Memory B cell (primary cell): Measurements from ENCODE around the gene CSN1S1.
"Not testable (repeated sequence)": the region's sequence is repeated elsewhere in the genome, so short reads cannot be mapped to it uniquely, and the experiment has no call there.

Experiments
- ATAC-seq: fragments of 150-1000 bp; cut with Tn5 transposase; 2 replicates; pipeline ENCODE4 v1.10.0; 2021; ENCODE audit warnings: low read depth, mild to moderate bottlenecking, moderate library complexity
- DNase-seq, 2 donors: peaks; one replicate each; pipeline ENCODE4 v3.0.0; 2022; ENCODE audit warnings: low spot score in 2 of 2
- H3K27ac Mint-ChIP-seq: one replicate; pipeline ENCODE4 v1.8.0; 2022; ENCODE audit warnings: mild to moderate bottlenecking, moderate library complexity, mixed read lengths
- H3K27me3 Mint-ChIP-seq: one replicate; pipeline ENCODE4 v1.8.0; 2022; ENCODE audit warnings: mixed read lengths
- H3K36me3 Mint-ChIP-seq: one replicate; pipeline ENCODE4 v1.8.0; 2022; ENCODE audit warnings: mild to moderate bottlenecking, mixed read lengths
- H3K4me1 Mint-ChIP-seq: one replicate; pipeline ENCODE4 v1.8.0; 2022; ENCODE audit warnings: mixed read lengths
- H3K4me3 Mint-ChIP-seq: one replicate; pipeline ENCODE4 v1.8.0; 2022; ENCODE audit warnings: mild to moderate bottlenecking, moderate library complexity, mixed read lengths
- H3K9me3 Mint-ChIP-seq: one replicate; pipeline ENCODE4 v1.8.0; 2022; ENCODE audit warnings: mixed read lengths

CSN1S1 gene

GRCh38 chr4:69930768-69931167, at the start of gene CSN1S1:
Gene CSN1S1 (plus strand): TSS chr4:69931068. CDS start chr4:69932556, 1,488 bp downstream.
- no peaks in the 10 kb centered on the region for H3K36me3 Mint-ChIP-seq
- no peaks in the 10 kb centered on the region for H3K27me3 Mint-ChIP-seq
- no peaks in the 10 kb centered on the region for H3K4me1 Mint-ChIP-seq
- H3K27ac Mint-ChIP-seq, result no peak within 1 kb of the TSS
- no peaks in the 10 kb centered on the region for H3K9me3 Mint-ChIP-seq
- H3K4me3 Mint-ChIP-seq, result no peak within 1 kb of the TSS
- DNase-seq (no peak), ATAC-seq (no peak)

- H3K27me3 Mint-ChIP-seq, result no peaks in the 10 kb centered on the region
- no peaks in the 10 kb centered on the region for H3K36me3 Mint-ChIP-seq
- no peak for DNase-seq
- peaks cover 1% of the 10 kb centered on the region for H3K9me3 Mint-ChIP-seq
- no peaks in the 10 kb centered on the region for H3K4me1 Mint-ChIP-seq
- ATAC-seq, result no peak
- no peak overlapping the region for H3K4me3 Mint-ChIP-seq
- no peak overlapping the region for H3K27ac Mint-ChIP-seq
These were observed 49.6 kb upstream of the CSN1S1 start for GRCh38 chr4:69881173-69881773.

- no peaks in the 10 kb centered on the region for H3K4me1 Mint-ChIP-seq
- ATAC-seq (no peak), DNase-seq (no peak)
- no peak overlapping the region for H3K27ac Mint-ChIP-seq
- H3K4me3 Mint-ChIP-seq, result no peak overlapping the region
- no peaks in the 10 kb centered on the region for H3K27me3 Mint-ChIP-seq
- H3K36me3 Mint-ChIP-seq, result no peaks in the 10 kb centered on the region
- peaks cover 1% of the 10 kb centered on the region for H3K9me3 Mint-ChIP-seq
These were observed 48.7 kb upstream of the CSN1S1 start for GRCh38 chr4:69882150-69882549.

GRCh38 chr4:69888336-69888735, 42.5 kb upstream of the CSN1S1 start:
- no peak overlapping the region for H3K4me3 Mint-ChIP-seq
- H3K27me3 Mint-ChIP-seq, result no peaks in the 10 kb centered on the region
- no peaks in the 10 kb centered on the region for H3K4me1 Mint-ChIP-seq
- peaks cover 1% of the 10 kb centered on the region for H3K9me3 Mint-ChIP-seq
- H3K27ac Mint-ChIP-seq, result no peak overlapping the region
- ATAC-seq (no peak), DNase-seq (no peak)
- H3K36me3 Mint-ChIP-seq, result no peaks in the 10 kb centered on the region

GRCh38 chr4:69894186-69894585, 36.7 kb upstream of the CSN1S1 start:
- H3K9me3 Mint-ChIP-seq, result no peaks in the 10 kb centered on the region

GRCh38 chr4:69894721-69895120, 36.1 kb upstream of the CSN1S1 start:
- Mint-ChIP-seq H3K4me3 (no peak overlapping the region), H3K27ac (no peak overlapping the region), H3K36me3 (no peaks in the 10 kb centered on the region), H3K4me1 (no peaks in the 10 kb centered on the region), H3K27me3 (no peaks in the 10 kb centered on the region), H3K9me3 (no peaks in the 10 kb centered on the region)
- ATAC-seq (no peak), DNase-seq (no peak)

More at GRCh38 chr4:69894186-69894585, 36.7 kb upstream of the CSN1S1 start:
- ATAC-seq (no peak), DNase-seq (no peak)
- Mint-ChIP-seq H3K4me3 (no peak overlapping the region), H3K36me3 (no peaks in the 10 kb centered on the region), H3K27ac (no peak overlapping the region), H3K27me3 (no peaks in the 10 kb centered on the region), H3K4me1 (no peaks in the 10 kb centered on the region)

- Mint-ChIP-seq H3K27me3 (no peaks in the 10 kb centered on the region), H3K27ac (no peak overlapping the region), H3K4me1 (no peaks in the 10 kb centered on the region), H3K36me3 (no peaks in the 10 kb centered on the region), H3K9me3 (no peaks in the 10 kb centered on the region), H3K4me3 (no peak overlapping the region)
- ATAC-seq (no peak), DNase-seq (no peak)
These were observed 34.2 kb upstream of the CSN1S1 start for GRCh38 chr4:69896530-69897116.

- H3K9me3 Mint-ChIP-seq, result no peaks in the 10 kb centered on the region
- no peaks in the 10 kb centered on the region for H3K27me3 Mint-ChIP-seq
- H3K27ac Mint-ChIP-seq, result no peak overlapping the region
- no peak overlapping the region for H3K4me3 Mint-ChIP-seq
- H3K4me1 Mint-ChIP-seq, result no peaks in the 10 kb centered on the region
- H3K36me3 Mint-ChIP-seq, result no peaks in the 10 kb centered on the region
- no peak for ATAC-seq
- DNase-seq, result no peak
These were observed 23.7 kb upstream of the CSN1S1 start for GRCh38 chr4:69907151-69907550.

GRCh38 chr4:69909195-69909594, 21.7 kb upstream of the CSN1S1 start:
- no peak for ATAC-seq
- H3K4me1 Mint-ChIP-seq, result no peaks in the 10 kb centered on the region
- H3K27ac Mint-ChIP-seq, result no peak overlapping the region

GRCh38 chr4:69910016-69910782, 20.7 kb upstream of the CSN1S1 start:
- Mint-ChIP-seq H3K27me3 (no peaks in the 10 kb centered on the region), H3K4me1 (no peaks in the 10 kb centered on the region), H3K9me3 (no peaks in the 10 kb centered on the region), H3K4me3 (no peak overlapping the region), H3K36me3 (no peaks in the 10 kb centered on the region), H3K27ac (no peak overlapping the region)
- ATAC-seq (no peak), DNase-seq (no peak)

More at GRCh38 chr4:69909195-69909594, 21.7 kb upstream of the CSN1S1 start:
- H3K36me3 Mint-ChIP-seq, result no peaks in the 10 kb centered on the region
- no peaks in the 10 kb centered on the region for H3K27me3 Mint-ChIP-seq
- DNase-seq, result no peak
- no peak overlapping the region for H3K4me3 Mint-ChIP-seq
- no peaks in the 10 kb centered on the region for H3K9me3 Mint-ChIP-seq

- Mint-ChIP-seq H3K36me3 (no peaks in the 10 kb centered on the region), H3K27ac (no peak overlapping the region), H3K4me3 (no peak overlapping the region), H3K27me3 (no peaks in the 10 kb centered on the region), H3K4me1 (no peaks in the 10 kb centered on the region), H3K9me3 (no peaks in the 10 kb centered on the region)
- no peak for DNase-seq
- ATAC-seq, result no peak
These were observed 10.0 kb upstream of the CSN1S1 start for GRCh38 chr4:69920874-69921273.

GRCh38 chr4:69923782-69924410, 7.0 kb upstream of the CSN1S1 start:
- not testable (repeated sequence) for H3K27me3 Mint-ChIP-seq, ATAC-seq, H3K4me3 Mint-ChIP-seq, H3K36me3 Mint-ChIP-seq, H3K9me3 Mint-ChIP-seq, H3K4me1 Mint-ChIP-seq, DNase-seq, H3K27ac Mint-ChIP-seq

GRCh38 chr4:69934150-69934549, 3.3 kb downstream of the CSN1S1 start:
- H3K27ac Mint-ChIP-seq, result no peak overlapping the region
- no peak overlapping the region for H3K4me3 Mint-ChIP-seq
- H3K36me3 Mint-ChIP-seq, result no peaks in the 10 kb centered on the region
- DNase-seq (no peak), ATAC-seq (no peak)
- no peaks in the 10 kb centered on the region for H3K9me3 Mint-ChIP-seq
- no peaks in the 10 kb centered on the region for H3K27me3 Mint-ChIP-seq
- H3K4me1 Mint-ChIP-seq, result no peaks in the 10 kb centered on the region

- Mint-ChIP-seq H3K4me3 (no peak overlapping the region), H3K27ac (no peak overlapping the region), H3K4me1 (no peaks in the 10 kb centered on the region), H3K36me3 (no peaks in the 10 kb centered on the region), H3K9me3 (no peaks in the 10 kb centered on the region), H3K27me3 (no peaks in the 10 kb centered on the region)
- ATAC-seq, result no peak
- no peak for DNase-seq
These were observed 5.7 kb downstream of the CSN1S1 start for GRCh38 chr4:69936566-69936965.
